K562 (cell line): ENCODE results near the gene SANBR. TPM values are rescaled to one million over a fixed set of nuclear protein-coding genes. Genes with fewer than 3 reads are reported as not detected.

ENCODE experiments used
- BRF1 ChIP-seq: IDR thresholded peaks from 3 replicates; pipeline ENCODE4 v1.6.1; 2011; ENCODE audit warnings: borderline replicate concordance, mild to moderate bottlenecking; ENCODE audit not compliant: insufficient read length; ENCODE audit errors: extremely low read depth
- CBX1 ChIP-seq: sonication (generic); IDR thresholded peaks from 2 replicates; pipeline ENCODE4 v1.6.1; 2016; ENCODE audit warnings: antibody characterized with exemption, low read depth, mild to moderate bottlenecking
- EP400 ChIP-seq: fragments of 450-650 bp; IDR thresholded peaks from 2 replicates; pipeline ENCODE4 v1.6.1; 2017; ENCODE audit warnings: antibody characterized with exemption, mild to moderate bottlenecking, moderate library complexity
- GATAD2B ChIP-seq: fragments of 450-650 bp; IDR thresholded peaks from 2 replicates; pipeline ENCODE4 v1.6.1; 2017; ENCODE audit warnings: mild to moderate bottlenecking, borderline replicate concordance
- HDAC6 ChIP-seq: IDR thresholded peaks from 2 replicates; pipeline ENCODE4 v1.6.1; 2012; ENCODE audit warnings: low read depth, mild to moderate bottlenecking, control low read depth, inconsistent platforms, low read length, moderate library complexity
- HEY1 ChIP-seq: fragments of 250-450 bp; sonication (Bioruptor Pico); IDR thresholded peaks from 2 replicates; pipeline ENCODE4 v1.5.0; 2020; ENCODE audit warnings: mild to moderate bottlenecking, moderate library complexity, borderline replicate concordance
- HNRNPUL1 ChIP-seq: fragments of 200-400 bp; formaldehyde crosslinking; IDR thresholded peaks from 2 replicates; pipeline ENCODE4 v1.6.1; 2017; ENCODE audit warnings: low read length
- KLF13 ChIP-seq: fragments of 450-650 bp; IDR thresholded peaks from 2 replicates; pipeline ENCODE4 v1.6.1; 2016; ENCODE audit warnings: missing genetic modification characterization, low read depth, mild to moderate bottlenecking, missing compliant biosample characterization, moderate library complexity, borderline replicate concordance
- PCBP2 ChIP-seq: fragments of 200-400 bp; formaldehyde crosslinking; IDR thresholded peaks from 2 replicates; pipeline ENCODE4 v1.6.1; 2018; ENCODE audit warnings: low read length, low read depth, mild to moderate bottlenecking, moderate library complexity; ENCODE audit not compliant: poor library complexity, severe bottlenecking
- RBM14 ChIP-seq: fragments of 200-400 bp; formaldehyde crosslinking; IDR thresholded peaks from 2 replicates; pipeline ENCODE4 v1.6.1; 2018; ENCODE audit warnings: low read depth, mild to moderate bottlenecking, low read length, moderate library complexity, borderline replicate concordance; ENCODE audit not compliant: insufficient read depth
- SIN3B ChIP-seq: fragments of 450-650 bp; IDR thresholded peaks from 2 replicates; pipeline ENCODE4 v1.6.1; 2017; ENCODE audit warnings: low read depth, mild to moderate bottlenecking, moderate library complexity
- SMAD3 ChIP-seq: fragments of 450-650 bp; formaldehyde crosslinking; conservative IDR thresholded peaks from 2 replicates; pipeline ENCODE4 v1.4.0; 2020; ENCODE audit warnings: mild to moderate bottlenecking
- TARDBP ChIP-seq: fragments of 450-650 bp; IDR thresholded peaks from 2 replicates; pipeline ENCODE4 v1.6.1; 2016
- ZNF133 ChIP-seq: fragments of 250-450 bp; sonication (Bioruptor Pico); IDR thresholded peaks from 2 replicates; pipeline ENCODE4 v1.4.0; 2020; ENCODE audit warnings: mild to moderate bottlenecking
- polyA plus RNA-seq, 8 experiments: library from polyadenylated mRNA; depleted of rRNA in 4 of 8; stranded (reverse) in 5 of 8; unstranded in 3 of 8; fragments of >200 nt; fragmentation: Nextera tagmentation in 2 of 8; fragmentation: Illumina TruSeq in 1 of 8; extraction: Ambion mirVana in 2 of 8; extraction: Trizol in 1 of 8; gene quantifications; 2 replicates each; pipeline versions ENCODE4 v1.2.1 to v1.2.3, GENCODE V29; 2011 to 2014; ENCODE audit warnings: inconsistent platforms in 1 of 8, missing spikeins in 1 of 8
- total RNA-seq, 7 experiments: library from RNA; depleted of rRNA in 6 of 7; stranded (reverse); fragments of >200 nt in 6 of 7; fragmentation: Illumina TruSeq in 2 of 7; extraction: Trizol in 2 of 7; gene quantifications; 2 replicates each; pipeline versions ENCODE4 v1.2.1 to v1.2.3, GENCODE V29; 2011 to 2021; ENCODE audit warnings: low replicate concordance in 1 of 7
- TF ChIP-seq, protein P1 (sequence below): fragments of 250-450 bp; sonication (Bioruptor Pico); IDR thresholded peaks from 2 replicates; pipeline ENCODE4 v1.8.0; 2021; ENCODE audit warnings: borderline replicate concordance, mild to moderate bottlenecking, moderate library complexity; ENCODE audit not compliant: poor library complexity, severe bottlenecking
- TF ChIP-seq, protein P2 (sequence below): fragments of 200-800 bp; sonication (Bioruptor generic); IDR thresholded peaks from 2 replicates; pipeline ENCODE4 v1.6.1; 2017; ENCODE audit warnings: missing genetic modification characterization, missing compliant biosample characterization
- TF ChIP-seq, protein P3 (sequence below): sonication (generic); formaldehyde crosslinking; IDR thresholded peaks from 2 replicates; pipeline ENCODE4 v1.8.0; 2022; ENCODE audit warnings: mild to moderate bottlenecking, missing genetic modification reagents
- TF ChIP-seq, protein P4 (sequence below), 2 experiments: fragments of 450-650 bp in 1 of 2; sonication (generic) in 1 of 2; formaldehyde crosslinking; conservative IDR thresholded peaks; 2 replicates each; pipeline versions ENCODE4 v1.4.0 to v1.8.1; 2020 to 2022; ENCODE audit warnings: mild to moderate bottlenecking in 1 of 2, missing genetic modification reagents in 1 of 2
- TF ChIP-seq, protein P5 (sequence below), 2 experiments: IDR thresholded peaks; 2 replicates each; pipeline ENCODE4 v1.6.1; 2011; ENCODE audit warnings: borderline replicate concordance in 1 of 2, control low read depth in 1 of 2, low read depth in 1 of 2, low read length in 1 of 2, mild to moderate bottlenecking in 1 of 2, mixed read lengths in 1 of 2, moderate library complexity in 1 of 2; ENCODE audit not compliant: insufficient read depth in 1 of 2, insufficient read length in 1 of 2, poor library complexity in 1 of 2, severe bottlenecking in 1 of 2; ENCODE audit errors: extremely low read depth in 1 of 2
- TF ChIP-seq, protein P6 (sequence below), 2 experiments: fragments of 450-650 bp; conservative IDR thresholded peaks; 2 replicates each; pipeline ENCODE4 v1.6.1; 2017; ENCODE audit warnings: mild to moderate bottlenecking in 2 of 2, moderate library complexity in 2 of 2

SANBR gene
- total and polyA plus RNA-seq, 9 of the 15 experiments (the other 6 are each of a cell fraction or from before 2014, with no cell fraction given) = 1.5 to 7.7 (median 6.2) TPM

DNA sequence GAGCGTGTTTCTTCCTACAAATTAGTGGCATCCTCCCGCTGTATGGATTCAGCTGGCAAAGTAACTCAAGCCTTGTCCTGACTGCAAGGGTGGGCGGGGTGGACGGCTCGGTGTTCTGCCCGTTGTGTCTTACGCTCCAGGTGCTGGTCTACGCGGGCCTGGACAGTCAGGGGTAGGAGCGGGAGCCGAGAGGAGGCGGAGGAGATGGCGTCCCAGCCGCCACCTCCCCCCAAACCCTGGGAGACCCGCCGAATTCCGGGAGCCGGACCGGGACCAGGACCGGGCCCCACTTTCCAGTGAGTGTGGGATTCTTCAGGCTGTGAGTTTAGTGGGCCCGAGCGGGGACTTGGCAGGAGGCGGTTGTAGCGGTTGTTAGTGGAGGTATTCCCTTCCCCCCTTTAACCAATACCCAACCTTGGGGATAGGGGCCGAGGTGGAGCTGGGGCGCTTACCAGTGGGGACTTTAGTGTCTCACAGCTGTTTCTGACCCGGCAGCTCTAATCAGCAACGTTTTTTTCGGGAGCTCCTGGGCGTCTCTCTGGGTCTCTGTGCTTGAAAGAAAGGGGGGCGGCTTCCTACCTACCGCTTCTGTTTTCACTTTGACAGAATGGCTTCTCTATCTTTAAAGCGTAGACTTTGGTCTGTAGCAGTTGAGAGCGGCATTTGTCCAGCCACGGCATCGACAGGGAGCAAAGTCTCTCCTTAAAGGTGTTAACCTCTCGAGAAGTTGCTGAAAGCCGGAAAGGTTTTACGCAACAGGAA is 47.9 kb upstream of the SANBR start, which contains the start of the genes PEX13 and PUS10 (continued):
- TF ChIP-seq KLF13 (tag) (peak; percentile 93), EP400 (peak; percentile 80), RBM14 (no peak), HEY1 (no peak), CBX1 (no peak), SMAD3 (CRISPR knock-in tag) (no peak), GATAD2B (no peak), BRF1 (no peak), SIN3B (no peak), HNRNPUL1 (no peak), HDAC6 (no peak), TARDBP (no peak), ZNF133 (CRISPR knock-in tag) (no peak), PCBP2 (no peak)
- TF ChIP-seq, protein P1, sequence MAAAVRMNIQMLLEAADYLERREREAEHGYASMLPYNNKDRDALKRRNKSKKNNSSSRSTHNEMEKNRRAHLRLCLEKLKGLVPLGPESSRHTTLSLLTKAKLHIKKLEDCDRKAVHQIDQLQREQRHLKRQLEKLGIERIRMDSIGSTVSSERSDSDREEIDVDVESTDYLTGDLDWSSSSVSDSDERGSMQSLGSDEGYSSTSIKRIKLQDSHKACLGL = no peak
- TF ChIP-seq, protein P2, sequence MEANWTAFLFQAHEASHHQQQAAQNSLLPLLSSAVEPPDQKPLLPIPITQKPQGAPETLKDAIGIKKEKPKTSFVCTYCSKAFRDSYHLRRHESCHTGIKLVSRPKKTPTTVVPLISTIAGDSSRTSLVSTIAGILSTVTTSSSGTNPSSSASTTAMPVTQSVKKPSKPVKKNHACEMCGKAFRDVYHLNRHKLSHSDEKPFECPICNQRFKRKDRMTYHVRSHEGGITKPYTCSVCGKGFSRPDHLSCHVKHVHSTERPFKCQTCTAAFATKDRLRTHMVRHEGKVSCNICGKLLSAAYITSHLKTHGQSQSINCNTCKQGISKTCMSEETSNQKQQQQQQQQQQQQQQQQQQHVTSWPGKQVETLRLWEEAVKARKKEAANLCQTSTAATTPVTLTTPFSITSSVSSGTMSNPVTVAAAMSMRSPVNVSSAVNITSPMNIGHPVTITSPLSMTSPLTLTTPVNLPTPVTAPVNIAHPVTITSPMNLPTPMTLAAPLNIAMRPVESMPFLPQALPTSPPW (CRISPR knock-in tag) = peak; percentile 61
- TF ChIP-seq, protein P3, sequence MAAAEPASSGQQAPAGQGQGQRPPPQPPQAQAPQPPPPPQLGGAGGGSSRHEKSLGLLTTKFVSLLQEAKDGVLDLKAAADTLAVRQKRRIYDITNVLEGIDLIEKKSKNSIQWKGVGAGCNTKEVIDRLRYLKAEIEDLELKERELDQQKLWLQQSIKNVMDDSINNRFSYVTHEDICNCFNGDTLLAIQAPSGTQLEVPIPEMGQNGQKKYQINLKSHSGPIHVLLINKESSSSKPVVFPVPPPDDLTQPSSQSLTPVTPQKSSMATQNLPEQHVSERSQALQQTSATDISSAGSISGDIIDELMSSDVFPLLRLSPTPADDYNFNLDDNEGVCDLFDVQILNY (CRISPR knock-in tag) = no peak
- TF ChIP-seq, protein P4, sequence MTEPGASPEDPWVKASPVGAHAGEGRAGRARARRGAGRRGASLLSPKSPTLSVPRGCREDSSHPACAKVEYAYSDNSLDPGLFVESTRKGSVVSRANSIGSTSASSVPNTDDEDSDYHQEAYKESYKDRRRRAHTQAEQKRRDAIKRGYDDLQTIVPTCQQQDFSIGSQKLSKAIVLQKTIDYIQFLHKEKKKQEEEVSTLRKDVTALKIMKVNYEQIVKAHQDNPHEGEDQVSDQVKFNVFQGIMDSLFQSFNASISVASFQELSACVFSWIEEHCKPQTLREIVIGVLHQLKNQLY (CRISPR knock-in tag; conservative IDR thresholded peaks at IDR 0.05) = no peak
- TF ChIP-seq, protein P5, sequence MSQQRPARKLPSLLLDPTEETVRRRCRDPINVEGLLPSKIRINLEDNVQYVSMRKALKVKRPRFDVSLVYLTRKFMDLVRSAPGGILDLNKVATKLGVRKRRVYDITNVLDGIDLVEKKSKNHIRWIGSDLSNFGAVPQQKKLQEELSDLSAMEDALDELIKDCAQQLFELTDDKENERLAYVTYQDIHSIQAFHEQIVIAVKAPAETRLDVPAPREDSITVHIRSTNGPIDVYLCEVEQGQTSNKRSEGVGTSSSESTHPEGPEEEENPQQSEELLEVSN (IDR thresholded peaks at IDR 0.05; ENCODE audit: borderline replicate concordance in 1 of 2, extremely low read depth in 1 of 2, insufficient read depth in 1 of 2, insufficient read length in 1 of 2, low read depth in 1 of 2, low read length in 1 of 2, poor library complexity in 1 of 2, severe bottlenecking in 1 of 2) = peak; percentile 6 to 27
- TF ChIP-seq, protein P6, sequence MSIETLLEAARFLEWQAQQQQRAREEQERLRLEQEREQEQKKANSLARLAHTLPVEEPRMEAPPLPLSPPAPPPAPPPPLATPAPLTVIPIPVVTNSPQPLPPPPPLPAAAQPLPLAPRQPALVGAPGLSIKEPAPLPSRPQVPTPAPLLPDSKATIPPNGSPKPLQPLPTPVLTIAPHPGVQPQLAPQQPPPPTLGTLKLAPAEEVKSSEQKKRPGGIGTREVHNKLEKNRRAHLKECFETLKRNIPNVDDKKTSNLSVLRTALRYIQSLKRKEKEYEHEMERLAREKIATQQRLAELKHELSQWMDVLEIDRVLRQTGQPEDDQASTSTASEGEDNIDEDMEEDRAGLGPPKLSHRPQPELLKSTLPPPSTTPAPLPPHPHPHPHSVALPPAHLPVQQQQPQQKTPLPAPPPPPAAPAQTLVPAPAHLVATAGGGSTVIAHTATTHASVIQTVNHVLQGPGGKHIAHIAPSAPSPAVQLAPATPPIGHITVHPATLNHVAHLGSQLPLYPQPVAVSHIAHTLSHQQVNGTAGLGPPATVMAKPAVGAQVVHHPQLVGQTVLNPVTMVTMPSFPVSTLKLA (conservative IDR thresholded peaks at IDR 0.05) = peak in 1 of 2 experiments; percentile 45; a peak in 3 of 4 replicates
